SIG-M5 (cell line): ENCODE data around the gene ATP5F1D.

ENCODE experiments used
- DNase-seq: peaks from one replicate; lab custom pipeline; 2025; lab: John Stamatoyannopoulos, UW

The ATP5F1D gene

GRCh38 chr19:1283207-1283916 is 41.8 kb downstream of the ATP5F1D start:
- no peak for DNase-seq

GRCh38 chr19:1283917-1284292 is 42.4 kb downstream of the ATP5F1D start:
- DNase-seq: no peak

GRCh38 chr19:1284293-1284978 is 42.9 kb downstream of the ATP5F1D start:
- no peak for DNase-seq

GRCh38 chr19:1284979-1285736 is 43.6 kb downstream of the ATP5F1D start:
- no peak for DNase-seq

- no peak for DNase-seq
These were observed 44.3 kb downstream of the ATP5F1D start, which contains the start of gene EFNA2 for GRCh38 chr19:1285737-1286360. EFNA2 (plus strand) TSS chr19:1285873; CDS start chr19:1286169, 296 bp downstream.

GRCh38 chr19:1286487-1287353 is 45.2 kb downstream of the ATP5F1D start:
- no peak for DNase-seq

GRCh38 chr19:1287354-1288225 is 46.0 kb downstream of the ATP5F1D start:
- no peak for DNase-seq

GRCh38 chr19:1288226-1288612 is 46.7 kb downstream of the ATP5F1D start:
- DNase-seq: no peak

GRCh38 chr19:1288833-1289685 is 47.5 kb downstream of the ATP5F1D start:
- DNase-seq: no peak

- DNase-seq: no peak
These were observed 48.1 kb downstream of the ATP5F1D start for GRCh38 chr19:1289686-1290025.

GRCh38 chr19:1290196-1290702 is 48.7 kb downstream of the ATP5F1D start:
- no peak for DNase-seq

- DNase-seq: no peak
These were observed 49.4 kb downstream of the ATP5F1D start for GRCh38 chr19:1290703-1291651.

GRCh38 chr19:1291761-1292418 is 50.3 kb downstream of the ATP5F1D start:
- no peak for DNase-seq

GRCh38 chr19:1292419-1293151 is 51.0 kb downstream of the ATP5F1D start:
- DNase-seq: no peak

GRCh38 chr19:1293782-1294604 is 52.4 kb downstream of the ATP5F1D start:
- DNase-seq: no peak
